HL-60 (cell line): ENCODE data around the gene BRAF.

Experiments
- DNase-seq, 2 experiments: peaks; one replicate each; pipeline ENCODE4 v3.0.0-alpha.2; 2010 to 2020; ENCODE audit warnings: low read depth in 1 of 2, low spot score in 1 of 2
- H3K27ac ChIP-seq: fragments of 250-450 bp; sonication (Bioruptor Pico); replicated peaks from 2 replicates; pipeline ENCODE4 v1.5.1; 2020; ENCODE audit warnings: mild to moderate bottlenecking, moderate library complexity
- H3K27me3 ChIP-seq: fragments of 250-450 bp; sonication (Bioruptor Pico); 2 replicates; pipeline ENCODE4 v1.5.1; 2021; ENCODE audit warnings: mild to moderate bottlenecking, moderate library complexity; ENCODE audit not compliant: insufficient read depth, poor library complexity, severe bottlenecking
- H3K4me3 ChIP-seq: replicated peaks from 2 replicates; pipeline ENCODE4 v1.5.1; 2011; ENCODE audit warnings: mild to moderate bottlenecking, control low read depth, low read length; ENCODE audit not compliant: insufficient read depth
- CTCF ChIP-seq: IDR thresholded peaks from one replicate; pipeline ENCODE4 v1.5.1; 2011; ENCODE audit warnings: low read length, control low read depth, inconsistent platforms; ENCODE audit not compliant: insufficient read depth
- GABPA ChIP-seq: IDR thresholded peaks from 2 replicates; pipeline ENCODE4 v1.6.1; 2012; ENCODE audit warnings: low read depth
- POLR2AphosphoS5 ChIP-seq: IDR thresholded peaks from 2 replicates; pipeline ENCODE4 v1.6.1; 2012; ENCODE audit warnings: low read depth
- REST ChIP-seq: IDR thresholded peaks from 2 replicates; pipeline ENCODE4 v1.6.1; 2012; ENCODE audit warnings: low read depth; ENCODE audit not compliant: insufficient replicate concordance
- SPI1 ChIP-seq: IDR thresholded peaks from 2 replicates; pipeline ENCODE4 v1.6.1; 2012; ENCODE audit warnings: low read depth, mild to moderate bottlenecking, borderline replicate concordance

BRAF gene

DNA sequence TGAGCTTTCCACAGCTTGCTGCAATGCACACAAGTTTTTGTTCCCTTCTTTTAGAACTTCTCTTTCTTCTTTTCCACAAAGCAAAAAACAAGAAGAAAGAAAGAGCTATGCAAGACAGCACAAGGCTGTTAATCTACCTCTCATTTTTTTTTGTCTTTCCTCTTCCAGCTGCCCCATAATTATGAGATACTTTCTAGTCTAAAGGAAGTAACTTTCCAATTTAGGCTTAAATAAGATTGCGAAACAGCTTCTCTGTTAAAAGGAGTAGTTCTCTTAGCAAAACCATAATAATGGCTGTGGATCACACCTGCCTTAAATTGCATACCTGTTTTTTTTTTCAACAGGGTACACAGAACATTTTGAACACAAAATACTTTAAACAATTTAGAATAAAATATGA lies 172.2 kb downstream of the BRAF start:
- no peaks in the 10 kb centered on the region for H3K27me3 ChIP-seq
- H3K27ac ChIP-seq, result no peak overlapping the region
- DNase-seq, result peak; percentile 1 to 29
- TF ChIP-seq CTCF (no peak), REST (no peak), SPI1 (no peak), POLR2AphosphoS5 (no peak), GABPA (no peak)
- no peak overlapping the region for H3K4me3 ChIP-seq

- Histone ChIP-seq H3K4me3 (no peak overlapping the region), H3K27ac (no peak overlapping the region), H3K27me3 (no peaks in the 10 kb centered on the region)
- TF ChIP-seq CTCF (no peak), POLR2AphosphoS5 (no peak), SPI1 (no peak), REST (no peak), GABPA (no peak)
- DNase-seq, result no peak
These were observed 178.0 kb downstream of the BRAF start for GRCh38 chr7:140746751-140747150.

DNA sequence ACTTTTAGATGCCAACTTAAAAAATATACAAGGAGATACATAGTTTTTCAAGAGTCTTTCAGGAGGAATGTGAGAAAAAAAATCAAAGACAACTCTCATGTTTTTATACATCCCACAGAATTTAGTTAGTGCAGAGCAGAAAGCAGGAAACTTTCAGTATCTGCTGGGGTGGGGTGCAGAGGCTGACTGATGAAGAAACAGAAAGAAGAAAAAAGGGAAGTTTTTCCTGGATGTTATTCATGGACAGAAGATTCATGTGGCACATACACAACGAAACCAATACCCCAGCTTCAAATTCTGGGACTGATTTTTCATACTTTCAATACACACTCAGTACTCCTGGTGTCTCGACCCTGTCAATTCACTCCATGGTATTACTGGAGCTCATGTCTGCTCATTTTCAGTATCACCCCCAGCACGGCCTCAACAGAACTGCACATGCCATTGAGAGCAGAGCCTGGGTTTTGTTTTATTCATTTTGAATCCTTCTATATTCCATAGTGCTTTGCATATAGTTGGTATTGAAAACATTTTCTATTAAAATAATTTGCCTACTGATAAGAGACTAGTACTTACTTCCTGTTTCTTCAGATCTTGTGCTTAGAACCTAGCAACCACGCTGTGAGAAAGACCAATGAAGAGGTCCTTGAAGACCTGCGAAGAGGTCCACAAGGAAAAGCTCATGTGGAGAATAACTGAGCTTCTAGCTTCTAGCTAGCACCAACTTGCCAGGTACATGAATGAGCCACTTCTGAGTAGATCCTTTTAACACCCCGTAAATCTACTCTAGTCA lies 179.3 kb downstream of the BRAF start:
- TF ChIP-seq POLR2AphosphoS5, result no peak
- no peak for TF ChIP-seq REST
- TF ChIP-seq CTCF, result no peak
- no peak for TF ChIP-seq SPI1
- TF ChIP-seq GABPA, result no peak
- Histone ChIP-seq H3K27ac (no peak overlapping the region), H3K4me3 (no peak overlapping the region), H3K27me3 (no peaks in the 10 kb centered on the region)
- DNase-seq, result peak in 1 of 2 experiments; percentile 4
